Measurements from ENCODE around the gene TMEM120B. TPM values are rescaled to one million over a fixed set of nuclear protein-coding genes. Genes with fewer than 3 reads are reported as not detected.
A peak's percentile ranks its signal among the peaks of the same experiment; 100 is the strongest.

The TMEM120B gene
- total and polyA plus RNA-seq, 2 of the 13 experiments (the other 11 are each of a cell fraction or from before 2014, with no cell fraction given), result 7.1 to 12.9 TPM

- Histone ChIP-seq H3K27me3 (ENCODE audit: control insufficient read depth in 1 of 2, insufficient read depth in 2 of 2, low read length in 2 of 2) (no peaks in the 10 kb centered on the region), H3K4me3 (replicated peaks in 1 of 3; ENCODE audit: insufficient read depth in 1 of 3, low read depth in 2 of 3, low read length in 3 of 3) (no peak overlapping the region), H3K9me3 (ENCODE audit: low read length) (no peaks in the 10 kb centered on the region), H3K4me2 (ENCODE audit: low read depth, low read length) (no peak overlapping the region), H4K20me1 (ENCODE audit: insufficient read depth, low read length) (0 out of 2 replicates have a peak, but pooled peaks cover 3% of the 10 kb centered on the region), H3K79me2 (ENCODE audit: insufficient read depth, low read length) (peaks cover 1% of the 10 kb centered on the region), H2AFZ (ENCODE audit: low read length) (no peak overlapping the region), H3K4me1 (ENCODE audit: insufficient read depth, low read length) (peaks cover 24% of the 10 kb centered on the region), H3K9ac (ENCODE audit: insufficient read depth, low read depth, low read length) (no peak overlapping the region), H3K27ac (ENCODE audit: extremely low read length, insufficient read depth, low read length) (no peak overlapping the region), H3K36me3 (replicated peaks in 1 of 2; ENCODE audit: control insufficient read depth in 1 of 2, insufficient read depth in 2 of 2, low read length in 2 of 2) (peaks cover 0 to 7% of the 10 kb centered on the region in 2 experiments; a peak in 2 of 5 replicates)
- 100% methylated on average over 1 of the region's 17 CpGs for WGBS (ENCODE audit: low lambda C conversion rate)
- ATAC-seq, result no peak
- no TSS peak for BruUV-seq (replicated peaks)
- CTCF ChIA-PET (ENCODE audit: low intra/inter-chr PET ratio, low total read pairs), result interaction anchor here (6.1 kb wide), 1 partner anchor 14 kb away, joined by 66 read pairs; the partner anchor contains the start of gene RHOF
- no peak for FAIRE-seq
- no peak for DNase-seq (ENCODE audit: low spot score)
- in situ Hi-C loops (cut with HindIII; ENCODE audit: extremely low pct_ligation_motif_present, low pct_unique_long_range_greater_than_20kb), result no loop called here
- POLR2A ChIA-PET, result interaction anchor here (1.5 kb wide), 1 partner anchor 15 kb away, joined by 4 read pairs; no protein-coding TSS in a partner anchor
- intact Hi-C loops (cut with micrococcal nuclease; ENCODE audit: unreplicated experiment), result no loop called here
- no peak for TF ChIP-seq RFX5 (IDR thresholded peaks at IDR 0.05; ENCODE audit: low read depth, low read length)
- TF ChIP-seq FOXK1 (CRISPR knock-in tag; IDR thresholded peaks at IDR 0.05; ENCODE audit: borderline replicate concordance, low read depth), result no peak
- TF ChIP-seq YEATS2 (CRISPR knock-in tag; IDR thresholded peaks at IDR 0.05; ENCODE audit: borderline replicate concordance), result no peak
- TF ChIP-seq ZNF883 (CRISPR knock-in tag; IDR thresholded peaks at IDR 0.05; ENCODE audit: not compliant biosample characterization), result no peak
- no peak for TF ChIP-seq SRY (CRISPR knock-in tag; IDR thresholded peaks at IDR 0.05)
- no peak for TF ChIP-seq HCFC1 (IDR thresholded peaks at IDR 0.05; ENCODE audit: low read depth, low read length)
- TF ChIP-seq ZNF740 (CRISPR knock-in tag; IDR thresholded peaks at IDR 0.05), result no peak
- no peak for TF ChIP-seq CREM (IDR thresholded peaks at IDR 0.05)
- no peak for TF ChIP-seq CREM (CRISPR knock-in tag; IDR thresholded peaks at IDR 0.05)
- peak; percentile 85 for TF ChIP-seq AGO2 (optimal IDR thresholded peaks at IDR 0.05; ENCODE audit: low read depth, low read length)
- no peak for TF ChIP-seq ZNF687 (CRISPR knock-in tag; IDR thresholded peaks at IDR 0.05)
- 0 out of 2 replicates have a peak, but pooled peaks have one; percentile 31 for TF ChIP-seq RBFOX2 (IDR thresholded peaks at IDR 0.05; ENCODE audit: low read depth, low read length)
- no peak for TF ChIP-seq MEIS1 (CRISPR knock-in tag; IDR thresholded peaks at IDR 0.05; ENCODE audit: borderline replicate concordance)
- no peak for TF ChIP-seq PHF21A (CRISPR knock-in tag; IDR thresholded peaks at IDR 0.05)
- TF ChIP-seq ZNF251 (CRISPR knock-in tag; IDR thresholded peaks at IDR 0.05), result no peak
- TF ChIP-seq AGO1 (IDR thresholded peaks at IDR 0.05; ENCODE audit: low read depth, low read length, poor library complexity, severe bottlenecking), result peak; percentile 85
- 0 out of 2 replicates have a peak, but pooled peaks have one; percentile 24 for TF ChIP-seq ZBTB33 (CRISPR knock-in tag; IDR thresholded peaks at IDR 0.05)
- TF ChIP-seq SP2 (CRISPR knock-in tag; IDR thresholded peaks at IDR 0.05), result no peak
- TF ChIP-seq ZNF546 (CRISPR knock-in tag; conservative IDR thresholded peaks at IDR 0.05), result no peak
Measured at GRCh38 chr12:121779422-121779895, 66.9 kb downstream of the TMEM120B start.
